Measurements from ENCODE around the gene PRKN. TPM values are rescaled to one million over a fixed set of nuclear protein-coding genes. Genes with fewer than 3 reads are reported as not detected.

Gene PRKN
- total RNA-seq, 1 experiment from 2014 or later, result 0.34 TPM

- Histone ChIP-seq H3K36me3 (ENCODE audit: control insufficient read depth, insufficient read depth, low read length) (no peaks in the 10 kb centered on the region), H3K4me3 (ENCODE audit: low read depth, low read length) (no peak overlapping the region), H3K9me3 (no peaks in the 10 kb centered on the region), H3K4me1 (no peaks in the 10 kb centered on the region), H3K27me3 (replicated peaks; ENCODE audit: control insufficient read depth, insufficient read depth, low read length) (no peaks in the 10 kb centered on the region)
- Mint-ChIP-seq H3K36me3 (ENCODE audit: insufficient read depth, unreplicated experiment) (no peaks in the 10 kb centered on the region), H3K27ac (ENCODE audit: unreplicated experiment) (no peak overlapping the region), H3K4me3 (ENCODE audit: unreplicated experiment) (no peak overlapping the region), H3K4me1 (ENCODE audit: low read depth, unreplicated experiment) (no peaks in the 10 kb centered on the region), H3K9me3 (ENCODE audit: unreplicated experiment) (no peaks in the 10 kb centered on the region), H3K27me3 (ENCODE audit: insufficient read depth, unreplicated experiment) (peaks cover 3% of the 10 kb centered on the region)
- ChIA-PET CTCF (no interaction called here), POLR2A (no interaction called here)
- no TSS peak for BruUV-seq (replicated peaks)
- intact Hi-C loops (cut with micrococcal nuclease; ENCODE audit: unreplicated experiment), result no loop called here
- TF ChIP-seq CTCF (IDR thresholded peaks at IDR 0.05; ENCODE audit: insufficient read depth in 1 of 2, low read depth in 1 of 2, low read length in 1 of 2, severe bottlenecking in 1 of 2, unreplicated experiment in 1 of 2), result no peak
- DNase-seq, result no peak
Measured at GRCh38 chr6:161649068-161649467, 1078.5 kb downstream of the PRKN start.

GRCh38 chr6:161647234-161647633 lies 1080.3 kb downstream of the PRKN start:
- Mint-ChIP-seq H3K4me1 (ENCODE audit: low read depth, unreplicated experiment) (no peaks in the 10 kb centered on the region), H3K27ac (ENCODE audit: unreplicated experiment) (no peak overlapping the region), H3K36me3 (ENCODE audit: insufficient read depth, unreplicated experiment) (no peaks in the 10 kb centered on the region), H3K9me3 (ENCODE audit: unreplicated experiment) (no peaks in the 10 kb centered on the region), H3K27me3 (ENCODE audit: insufficient read depth, unreplicated experiment) (peaks cover 3% of the 10 kb centered on the region), H3K4me3 (ENCODE audit: unreplicated experiment) (no peak overlapping the region)
- Histone ChIP-seq H3K27me3 (replicated peaks; ENCODE audit: control insufficient read depth, insufficient read depth, low read length) (no peaks in the 10 kb centered on the region), H3K4me3 (ENCODE audit: low read depth, low read length) (no peak overlapping the region), H3K36me3 (ENCODE audit: control insufficient read depth, insufficient read depth, low read length) (no peaks in the 10 kb centered on the region), H3K9me3 (no peaks in the 10 kb centered on the region), H3K4me1 (no peaks in the 10 kb centered on the region)
- POLR2A ChIA-PET, result no interaction called here
- TF ChIP-seq CTCF (IDR thresholded peaks at IDR 0.05; ENCODE audit: insufficient read depth in 1 of 2, low read depth in 1 of 2, low read length in 1 of 2, severe bottlenecking in 1 of 2, unreplicated experiment in 1 of 2), result no peak
- DNase-seq, result no peak
- no TSS peak for BruUV-seq (replicated peaks)
- intact Hi-C loops (cut with micrococcal nuclease; ENCODE audit: unreplicated experiment), result no loop called here
- CTCF ChIA-PET, result no interaction called here

GRCh38 chr6:161644521-161644920 lies 1083.0 kb downstream of the PRKN start:
- TF ChIP-seq CTCF (IDR thresholded peaks at IDR 0.05; ENCODE audit: insufficient read depth in 1 of 2, low read depth in 1 of 2, low read length in 1 of 2, severe bottlenecking in 1 of 2, unreplicated experiment in 1 of 2), result no peak
- ChIA-PET POLR2A (no interaction called here), CTCF (no interaction called here)
- Histone ChIP-seq H3K36me3 (ENCODE audit: control insufficient read depth, insufficient read depth, low read length) (no peaks in the 10 kb centered on the region), H3K4me1 (no peaks in the 10 kb centered on the region), H3K27me3 (replicated peaks; ENCODE audit: control insufficient read depth, insufficient read depth, low read length) (no peaks in the 10 kb centered on the region), H3K9me3 (no peaks in the 10 kb centered on the region), H3K4me3 (ENCODE audit: low read depth, low read length) (no peak overlapping the region)
- Mint-ChIP-seq H3K27ac (ENCODE audit: unreplicated experiment) (no peak overlapping the region), H3K4me3 (ENCODE audit: unreplicated experiment) (no peak overlapping the region), H3K9me3 (ENCODE audit: unreplicated experiment) (no peaks in the 10 kb centered on the region), H3K4me1 (ENCODE audit: low read depth, unreplicated experiment) (no peaks in the 10 kb centered on the region), H3K36me3 (ENCODE audit: insufficient read depth, unreplicated experiment) (no peaks in the 10 kb centered on the region), H3K27me3 (ENCODE audit: insufficient read depth, unreplicated experiment) (peaks cover 6% of the 10 kb centered on the region)
- intact Hi-C loops (cut with micrococcal nuclease; ENCODE audit: unreplicated experiment), result no loop called here
- BruUV-seq (replicated peaks), result no TSS peak
- no peak for DNase-seq
